Tongue (tissue), 2 donors: ENCODE results near the gene SYT14. TPM values are rescaled to one million over a fixed set of nuclear protein-coding genes. Genes with fewer than 3 reads are reported as not detected.
A peak's percentile ranks its signal among the peaks of the same experiment; 100 is the strongest.
"Not testable (repeated sequence)": the region's sequence is repeated elsewhere in the genome, so short reads cannot be mapped to it uniquely, and the experiment has no call there.

Experiments used
- DNase-seq: peaks from one replicate; pipeline ENCODE4 v3.0.0-alpha.2; 2015
- total RNA-seq: library from RNA; depleted of rRNA; stranded (reverse); fragments of >200 nt; gene quantifications from one replicate; pipeline ENCODE4 v1.2.3, GENCODE V29; 2014

The SYT14 gene
- total RNA-seq, 1 donor from 2014 or later = 1.0 TPM

GRCh38 chr1:210027994-210028393 is 90.0 kb downstream of the SYT14 start:
- no peak for DNase-seq

- no peak for DNase-seq
These were observed 93.5 kb downstream of the SYT14 start for GRCh38 chr1:210031473-210031872.

- no peak for DNase-seq
These were observed 105.0 kb downstream of the SYT14 start for GRCh38 chr1:210043058-210043457.

- DNase-seq = no peak
These were observed 111.6 kb downstream of the SYT14 start for GRCh38 chr1:210049616-210050015.

- not testable (repeated sequence) for DNase-seq
These were observed 112.5 kb downstream of the SYT14 start for GRCh38 chr1:210050491-210050890.

- DNase-seq = no peak
These were observed 115.1 kb downstream of the SYT14 start for GRCh38 chr1:210053126-210053525.

- DNase-seq = no peak
These were observed 119.6 kb downstream of the SYT14 start for GRCh38 chr1:210057593-210057992.

GRCh38 chr1:210061992-210062391 is 124.0 kb downstream of the SYT14 start:
- DNase-seq = no peak

GRCh38 chr1:210070531-210070930 is 132.5 kb downstream of the SYT14 start:
- no peak for DNase-seq

- peak; percentile 28 for DNase-seq
These were observed 134.1 kb downstream of the SYT14 start for GRCh38 chr1:210072129-210072528.

GRCh38 chr1:210072896-210073504 is 135.0 kb downstream of the SYT14 start:
- DNase-seq = peak; percentile 55

- no peak for DNase-seq
These were observed 136.9 kb downstream of the SYT14 start for GRCh38 chr1:210074904-210075303.

GRCh38 chr1:210076620-210077019 is 138.6 kb downstream of the SYT14 start:
- DNase-seq = no peak

GRCh38 chr1:210081494-210081893 is 143.5 kb downstream of the SYT14 start:
- DNase-seq = no peak

- no peak for DNase-seq
These were observed 147.3 kb downstream of the SYT14 start for GRCh38 chr1:210085359-210085758.

GRCh38 chr1:210087058-210087457 is 149.0 kb downstream of the SYT14 start:
- DNase-seq = no peak

- DNase-seq = no peak
These were observed 151.8 kb downstream of the SYT14 start for GRCh38 chr1:210089855-210090254.

GRCh38 chr1:210092366-210092765 is 154.3 kb downstream of the SYT14 start:
- no peak for DNase-seq

- no peak for DNase-seq
These were observed 155.4 kb downstream of the SYT14 start for GRCh38 chr1:210093461-210093860.

- no peak for DNase-seq
These were observed 160.3 kb downstream of the SYT14 start for GRCh38 chr1:210098356-210098755.

GRCh38 chr1:210099921-210100320 is 161.9 kb downstream of the SYT14 start:
- DNase-seq = peak; percentile 65

- DNase-seq = no peak
These were observed 166.1 kb downstream of the SYT14 start for GRCh38 chr1:210104103-210104502.

GRCh38 chr1:210112906-210113305 is 174.9 kb downstream of the SYT14 start:
- not testable (repeated sequence) for DNase-seq

- DNase-seq = no peak
These were observed 179.2 kb downstream of the SYT14 start for GRCh38 chr1:210117198-210117597.

GRCh38 chr1:210117681-210118170 is 179.7 kb downstream of the SYT14 start:
- no peak for DNase-seq
